Stimulated activated CD4-positive, alpha-beta T cell treated with anti-CD3 and anti-CD28 coated beads, Interleukin-1b, Interleukin-23, amount 100 ng/mL, for 4 hours (primary cell): Measurements from ENCODE around the gene NUTM1.
"Not testable (repeated sequence)": the region's sequence is repeated elsewhere in the genome, so short reads cannot be mapped to it uniquely, and the experiment has no call there.

Source experiments
- DNase-seq, 2 donors: peaks; one replicate each; pipeline ENCODE4 v3.0.0-alpha.2; 2020; ENCODE audit warnings: low read depth in 2 of 2

NUTM1 gene

DNA sequence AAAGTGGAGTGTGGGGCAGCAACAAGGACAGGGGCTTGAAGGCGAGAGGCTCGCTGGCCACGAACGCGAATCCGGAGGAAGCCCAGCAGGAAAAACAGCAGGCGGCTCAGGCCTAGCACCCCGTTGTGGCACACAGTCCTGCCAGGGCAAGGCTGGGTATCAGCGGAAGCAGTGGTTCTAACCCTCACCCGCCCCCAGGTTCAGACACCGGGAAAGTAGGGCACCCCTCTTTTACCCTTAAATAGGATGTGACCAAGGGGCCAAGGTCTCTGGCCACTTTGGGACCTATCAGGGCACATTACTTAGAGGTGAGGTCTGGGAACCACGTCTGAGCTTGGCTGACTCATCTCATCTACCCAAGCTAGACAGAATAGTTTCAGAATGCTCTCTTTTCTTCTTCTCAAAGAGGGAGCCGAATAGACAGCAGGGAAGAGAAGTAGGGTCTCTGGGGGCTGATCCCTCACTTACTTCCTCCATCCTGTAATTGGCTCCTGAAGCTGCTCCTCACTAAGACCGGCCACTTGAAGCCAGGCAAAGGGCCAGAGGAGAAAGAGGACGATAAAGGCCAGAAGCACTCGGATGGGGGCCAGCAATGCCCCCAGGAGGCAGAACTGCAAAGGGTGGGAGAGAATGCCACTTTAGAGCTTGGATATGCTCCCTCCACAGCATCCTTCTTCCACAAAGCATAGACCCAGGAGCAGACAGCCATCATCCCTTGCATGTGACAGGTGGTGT, 22.1 kb downstream of the NUTM1 start:
- no peak for DNase-seq

DNA sequence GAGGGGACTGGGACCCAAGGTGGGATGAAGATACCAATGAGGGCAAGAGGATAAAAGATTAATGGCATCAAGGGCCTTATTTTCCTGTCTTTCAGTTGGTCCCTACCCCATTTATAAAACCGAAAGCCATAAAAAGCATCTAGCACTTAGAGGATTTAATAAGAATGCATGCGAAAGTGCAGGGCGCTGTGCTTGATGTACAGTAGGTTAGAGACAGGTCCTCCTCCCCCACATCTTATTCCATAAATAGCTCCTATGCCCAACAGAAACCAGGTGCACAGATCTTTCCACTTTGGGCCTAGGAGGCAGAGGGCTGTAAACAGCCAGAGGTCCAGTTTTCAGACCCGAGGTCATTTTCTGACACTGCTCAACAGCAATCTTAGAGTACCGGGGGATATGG, 22.7 kb downstream of the NUTM1 start:
- DNase-seq, result no peak

DNA sequence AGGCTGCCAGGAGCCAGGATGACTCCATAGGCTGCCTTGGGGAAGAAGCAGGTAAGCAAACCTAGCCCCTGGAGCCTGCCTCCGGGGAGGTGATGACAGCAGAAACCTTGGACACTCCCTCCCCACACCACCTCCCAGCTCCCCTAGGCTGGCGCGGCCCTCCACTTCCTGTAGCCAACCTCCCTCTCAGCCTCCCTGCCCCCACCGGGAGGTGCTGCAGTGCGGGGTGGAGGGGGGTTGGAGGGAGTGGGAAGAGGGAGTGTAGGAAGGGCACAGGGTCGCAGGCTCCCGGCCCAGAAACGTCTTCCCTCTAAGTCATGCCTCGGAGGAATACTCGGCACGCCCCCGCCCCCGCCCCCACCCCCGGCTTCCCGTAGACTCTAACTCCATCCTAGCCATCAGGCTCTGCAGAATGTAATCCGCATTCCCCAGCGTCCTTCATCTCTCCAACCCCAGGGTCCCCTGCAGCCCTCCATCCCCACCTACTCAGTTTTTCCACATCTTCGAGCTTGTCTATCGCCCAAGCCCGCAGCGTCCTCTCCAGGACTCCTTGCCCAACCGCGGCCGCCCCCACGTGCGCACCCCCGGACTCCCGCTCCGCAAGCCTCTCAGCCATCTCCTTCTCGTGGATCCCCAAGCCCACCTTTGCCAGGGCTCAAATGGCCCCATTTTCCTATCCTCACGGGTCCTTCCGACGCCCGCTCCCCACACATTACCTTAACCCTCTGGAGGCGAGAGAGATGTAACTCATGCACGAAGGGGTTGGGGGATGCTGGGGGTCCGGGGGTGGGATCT, 23.4 kb downstream of the NUTM1 start:
- DNase-seq, result peak; percentile 5 to 22

DNA sequence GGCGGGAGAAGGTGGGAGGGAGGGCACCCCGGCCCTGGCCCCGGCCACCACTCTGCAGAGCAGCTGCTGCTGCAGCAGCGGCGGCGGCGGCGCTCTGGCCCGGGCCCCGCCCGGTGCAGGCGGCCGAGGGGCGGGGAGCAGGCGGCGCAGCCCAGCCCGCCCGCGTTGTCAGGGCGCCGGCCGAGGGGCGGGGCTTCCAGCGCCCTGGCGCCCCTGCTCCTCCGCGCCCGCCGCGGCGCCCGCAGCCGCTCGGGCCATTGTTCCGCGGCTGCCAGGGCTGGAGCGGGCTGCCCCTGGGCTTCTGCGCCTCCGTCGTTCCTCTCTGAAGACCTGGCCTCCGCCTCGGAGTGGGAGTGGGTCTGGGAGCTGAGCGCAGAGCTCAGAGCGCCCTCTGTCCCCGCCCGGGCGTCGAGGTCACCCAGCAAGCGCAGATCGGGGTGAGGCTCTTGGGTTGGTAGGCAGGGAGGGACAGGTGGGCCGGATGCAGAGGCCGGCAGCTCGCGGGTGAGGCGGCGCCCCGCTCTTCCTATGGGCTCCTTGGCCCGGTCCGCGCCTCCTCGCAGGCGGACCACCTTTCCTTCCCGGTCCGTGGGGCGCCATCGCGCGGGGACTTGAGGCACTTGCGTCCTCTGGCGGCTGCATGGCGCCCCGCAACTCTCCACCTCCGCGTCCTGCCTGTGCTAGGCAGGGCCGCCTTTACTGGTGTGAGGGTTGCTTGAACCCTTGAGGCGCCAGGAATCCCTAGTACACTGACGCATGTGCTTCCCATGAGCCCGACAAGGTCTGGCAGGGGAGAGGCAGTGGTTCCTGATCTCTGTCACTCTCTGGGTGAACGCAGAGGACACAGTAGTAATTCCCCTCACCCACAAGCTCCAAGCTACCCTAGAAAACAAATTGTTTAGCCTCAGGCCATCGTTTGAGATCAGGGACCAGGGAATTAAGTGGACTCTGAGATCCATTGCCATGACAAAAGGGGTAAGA, 24.3 kb downstream of the NUTM1 start, which contains the start of gene LPCAT4:
Gene LPCAT4 (minus strand): TSS at position 96 of the 981 bp plus-strand sequence. CDS start 96 bp downstream, outside the sequence.
- peak; percentile 80 to 82 for DNase-seq

DNA sequence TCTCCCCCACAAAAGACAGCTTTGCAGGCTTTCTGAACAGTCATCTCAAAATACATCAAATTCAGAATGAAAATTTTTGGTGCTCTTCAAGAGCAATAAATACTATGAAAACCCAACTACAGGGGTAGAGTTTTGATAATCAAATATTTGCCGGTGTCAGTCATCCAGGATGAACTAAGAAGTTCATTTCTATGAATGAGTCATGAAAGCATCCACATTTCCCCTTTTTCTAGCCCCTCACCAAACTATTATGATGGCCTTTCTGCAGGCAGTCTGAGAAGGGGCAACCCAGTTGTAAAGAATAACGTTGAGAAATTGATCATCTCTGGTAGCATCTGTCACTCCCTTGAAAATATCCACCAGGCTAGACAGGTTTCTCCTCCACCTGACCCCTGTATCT, 27.0 kb downstream of the NUTM1 start:
- no peak for DNase-seq

DNA sequence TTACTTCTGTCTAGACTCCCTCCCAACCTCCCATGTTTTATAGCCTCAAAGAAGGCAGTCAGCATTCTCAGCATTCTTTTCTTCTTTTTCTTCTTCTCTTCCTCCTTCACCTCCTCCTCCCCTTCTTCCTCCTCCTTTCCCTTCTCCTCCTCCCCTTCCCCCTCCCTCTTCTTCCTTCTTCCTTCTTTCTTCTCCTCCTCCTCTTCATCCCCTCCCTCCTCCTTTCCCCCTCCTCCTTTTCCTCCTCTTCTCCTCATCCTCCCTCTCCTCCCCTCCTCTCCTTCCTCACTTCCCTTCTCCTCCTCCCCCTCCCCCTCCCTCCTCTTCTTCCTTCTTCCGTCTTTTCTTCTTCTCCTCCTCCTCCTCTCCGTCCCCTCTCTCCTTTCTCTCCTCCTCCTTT, 27.5 kb downstream of the NUTM1 start:
- no peak for DNase-seq

DNA sequence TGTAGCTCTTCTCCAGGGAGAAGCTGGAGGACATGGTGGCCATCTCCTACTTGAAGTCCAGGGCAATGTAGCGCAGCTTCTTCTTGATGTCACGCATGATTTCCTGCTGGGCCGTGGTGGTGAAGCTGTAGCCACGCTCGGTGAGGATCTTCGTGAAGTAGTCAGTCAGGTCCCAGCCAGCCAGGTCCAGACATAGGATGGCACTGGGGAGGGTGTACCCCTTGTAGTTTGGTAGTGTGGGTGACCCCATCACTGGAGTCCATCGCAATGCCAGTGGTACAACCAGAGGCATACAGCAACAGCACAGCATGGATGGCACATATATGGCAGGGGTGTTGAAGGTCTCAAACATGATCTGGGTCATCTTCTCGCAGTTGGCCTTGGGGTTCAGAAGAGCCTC, 30.8 kb downstream of the NUTM1 start:
- no peak for DNase-seq

DNA sequence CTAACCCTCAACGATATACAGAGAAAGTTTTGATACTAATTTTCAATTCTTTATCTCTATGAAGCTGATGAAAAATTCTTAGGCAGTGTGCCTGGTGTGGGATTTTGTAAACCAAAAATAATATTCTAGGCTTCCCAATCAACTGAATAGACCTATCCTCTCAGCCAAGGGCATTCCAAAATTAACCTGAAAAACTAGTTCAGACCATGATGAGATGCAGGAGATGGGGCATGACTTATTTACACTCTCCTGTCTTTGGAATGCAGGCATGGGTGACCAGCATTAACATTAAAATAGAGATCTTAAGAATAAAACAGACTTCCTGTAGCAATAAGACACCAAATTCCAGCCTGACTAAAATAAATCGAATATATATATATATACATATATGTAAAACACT, 31.7 kb downstream of the NUTM1 start:
- no peak for DNase-seq

DNA sequence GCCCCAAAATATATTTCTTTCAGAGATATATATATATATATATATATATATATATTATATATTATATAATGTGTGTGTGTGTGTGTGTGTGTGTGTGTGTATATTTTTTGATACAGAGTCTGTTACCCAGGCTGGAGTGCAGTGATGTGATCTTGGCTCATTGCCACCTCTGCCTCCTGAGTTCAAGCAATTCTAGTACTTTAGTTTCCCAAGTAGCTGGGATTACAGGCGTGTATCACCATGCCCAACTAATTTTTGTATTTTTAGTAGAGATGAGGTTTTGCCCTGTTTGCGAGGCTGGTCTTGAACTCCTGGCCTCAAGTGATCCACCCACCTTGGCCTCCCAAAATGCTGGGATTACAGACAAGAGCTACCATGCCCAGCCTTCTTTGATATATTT, 32.4 kb downstream of the NUTM1 start:
- not testable (repeated sequence) for DNase-seq

DNA sequence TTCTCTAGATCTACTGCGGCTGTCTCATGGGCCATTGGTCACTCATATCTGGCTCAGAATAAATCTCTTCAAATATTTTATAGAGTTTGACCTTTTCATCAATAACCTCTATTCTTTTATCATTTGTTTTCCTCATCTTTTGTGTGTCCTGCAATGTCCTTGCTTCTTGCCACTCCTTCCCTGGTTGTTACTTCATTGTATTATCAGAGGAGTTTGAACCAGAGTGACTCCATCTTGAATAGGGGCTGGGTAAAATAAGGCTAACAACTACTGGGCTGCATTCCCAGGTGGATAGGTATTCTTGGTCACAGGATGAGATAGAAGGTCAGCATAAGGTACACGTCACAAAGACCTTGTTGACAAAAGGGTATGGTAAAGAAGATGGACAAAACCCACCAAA, 33.7 kb downstream of the NUTM1 start:
- no peak for DNase-seq

DNA sequence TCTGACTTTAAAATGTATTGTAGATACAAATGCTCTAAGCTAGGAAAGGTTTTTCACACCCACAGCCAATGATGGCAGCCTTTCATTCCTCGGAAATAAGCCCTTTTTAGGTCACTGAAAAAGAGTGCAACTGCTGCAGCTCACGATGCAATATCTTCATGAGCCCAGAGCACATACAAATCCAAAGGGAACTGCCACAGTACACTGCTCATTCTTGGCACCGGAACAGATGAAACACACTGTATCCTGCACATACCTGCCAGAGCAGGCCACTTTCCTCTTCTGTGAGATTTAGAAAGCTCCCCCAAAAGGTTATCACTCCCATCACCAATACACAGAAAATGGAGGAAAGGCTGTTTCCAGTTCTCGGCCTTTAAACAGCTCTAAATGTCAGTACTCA, 37.4 kb downstream of the NUTM1 start:
- DNase-seq, result not testable (repeated sequence)

DNA sequence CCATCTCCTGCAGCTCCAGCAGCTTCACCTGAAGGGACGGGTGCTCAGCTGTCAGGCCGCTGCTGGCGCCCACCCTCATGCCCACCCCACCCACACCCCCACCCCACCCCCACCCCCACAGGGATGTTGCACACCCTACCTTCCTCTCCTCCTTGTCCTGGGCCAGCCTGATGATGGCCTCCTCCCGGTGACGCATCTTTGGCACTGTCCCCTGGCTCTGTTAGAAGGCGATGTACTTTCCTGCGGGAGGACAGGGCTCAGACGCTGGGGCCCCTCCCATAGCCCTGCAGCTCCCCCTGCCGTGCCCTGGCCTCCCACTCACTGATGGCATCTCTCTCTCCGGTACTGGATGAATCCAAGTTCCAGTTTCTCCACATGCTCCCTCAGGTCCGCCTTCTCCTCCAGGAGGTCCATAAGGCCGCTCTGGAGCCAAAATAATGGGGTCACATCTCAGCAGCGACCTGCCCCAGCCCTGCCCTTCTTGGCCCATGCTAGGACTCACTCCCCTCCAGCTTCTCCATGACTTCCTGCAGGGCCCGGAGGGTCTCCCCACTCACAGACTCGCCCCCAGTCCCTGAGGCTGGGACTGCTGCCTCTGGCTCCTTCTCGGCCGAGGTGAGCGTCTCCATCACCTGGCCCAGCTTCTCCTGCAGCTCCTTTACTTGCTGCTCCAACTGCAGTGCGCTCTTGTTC, 38.9 kb downstream of the NUTM1 start:
- DNase-seq, result not testable (repeated sequence)

DNA sequence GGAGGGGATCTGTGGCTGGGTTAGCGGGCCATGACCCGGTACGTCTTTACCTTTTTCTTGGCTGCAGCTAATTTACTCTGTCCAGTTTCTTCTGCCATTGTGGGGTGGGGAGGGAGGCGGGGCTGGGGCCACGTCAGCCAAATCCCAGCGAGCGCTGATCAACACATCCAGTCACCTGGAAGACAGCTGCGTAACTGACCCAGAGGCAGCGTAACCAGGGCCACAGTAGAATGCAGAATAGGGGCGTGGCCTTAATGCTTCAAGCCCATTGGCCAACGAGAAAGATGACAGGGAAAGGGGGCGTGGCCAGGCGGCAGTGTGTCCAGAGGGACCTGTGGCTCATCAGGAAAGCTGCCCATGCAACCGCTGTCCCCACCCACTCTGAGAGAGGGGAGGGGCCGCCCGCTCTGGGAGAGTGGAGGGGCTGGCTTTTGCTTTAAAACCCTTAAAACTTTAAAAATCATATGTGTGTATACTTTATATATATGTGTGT, 46.5 kb downstream of the NUTM1 start:
- not testable (repeated sequence) for DNase-seq

DNA sequence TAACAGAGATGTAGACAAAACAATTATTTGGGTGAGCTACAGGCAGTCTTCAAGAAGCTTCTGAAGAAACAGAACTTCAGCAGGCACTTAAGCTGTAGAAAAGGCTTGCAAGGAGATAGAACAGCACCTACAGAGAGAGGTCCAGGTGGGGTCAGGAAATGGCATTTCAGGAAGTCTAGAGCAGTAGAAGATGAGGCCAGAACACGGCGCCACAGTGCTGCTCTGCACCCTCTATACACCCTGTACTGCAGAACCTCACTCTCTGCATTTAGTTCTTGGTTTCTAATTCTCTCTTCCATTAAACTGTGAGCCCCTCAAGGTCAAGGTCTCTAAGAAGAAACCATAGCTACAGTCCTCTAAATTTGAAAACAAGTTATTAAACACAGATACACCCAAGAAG, 49.9 kb downstream of the NUTM1 start:
- not testable (repeated sequence) for DNase-seq

DNA sequence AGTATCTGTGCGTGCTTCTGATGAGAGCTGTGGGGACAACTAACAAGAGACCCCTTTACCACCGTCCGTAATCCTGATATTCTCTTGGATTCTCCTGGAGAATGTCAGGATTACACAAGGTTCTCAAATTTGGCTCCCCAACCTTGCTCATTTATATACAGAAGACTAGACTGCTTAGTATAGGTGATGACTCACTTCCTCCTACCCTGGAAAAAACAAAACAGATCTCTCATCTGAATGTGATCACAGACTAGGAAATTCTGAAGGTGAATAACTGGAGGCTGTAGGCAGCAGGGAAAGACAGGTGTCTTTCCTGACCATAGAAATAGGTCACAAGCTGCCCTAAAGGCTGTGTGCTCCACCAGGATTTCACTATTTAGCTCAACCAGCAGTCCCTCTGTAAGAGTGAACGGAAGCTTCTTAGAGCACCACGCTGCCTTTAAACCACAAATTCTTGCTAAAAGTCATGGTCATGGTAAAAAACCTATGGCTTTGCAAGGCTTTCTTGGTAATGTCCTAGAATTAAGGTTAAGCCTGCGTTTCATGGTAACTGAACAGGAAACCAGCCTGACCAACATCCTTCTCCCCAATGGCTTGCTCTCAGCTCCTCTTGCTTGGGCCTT, 54.6 kb downstream of the NUTM1 start:
- not testable (repeated sequence) for DNase-seq

DNA sequence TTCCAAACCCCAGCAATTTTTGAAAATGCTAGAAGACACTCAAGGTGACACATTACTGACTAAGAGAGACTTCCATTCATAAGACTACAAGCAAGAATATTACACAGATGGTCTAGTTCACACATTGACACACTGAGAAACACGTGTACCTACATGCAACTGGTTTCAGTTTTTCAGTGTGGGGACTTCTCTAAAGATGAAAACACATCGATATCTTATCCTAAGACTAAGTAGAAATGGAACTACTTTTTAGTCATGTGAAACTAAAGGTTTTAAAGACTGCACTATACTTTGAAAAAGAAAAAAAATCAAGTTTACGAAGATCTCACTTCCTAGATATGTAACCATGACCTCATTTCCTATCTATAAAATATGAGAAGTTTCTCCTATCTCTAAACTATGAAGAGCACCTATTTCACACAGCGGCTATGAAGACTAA, 60.1 kb downstream of the NUTM1 start:
- not testable (repeated sequence) for DNase-seq

DNA sequence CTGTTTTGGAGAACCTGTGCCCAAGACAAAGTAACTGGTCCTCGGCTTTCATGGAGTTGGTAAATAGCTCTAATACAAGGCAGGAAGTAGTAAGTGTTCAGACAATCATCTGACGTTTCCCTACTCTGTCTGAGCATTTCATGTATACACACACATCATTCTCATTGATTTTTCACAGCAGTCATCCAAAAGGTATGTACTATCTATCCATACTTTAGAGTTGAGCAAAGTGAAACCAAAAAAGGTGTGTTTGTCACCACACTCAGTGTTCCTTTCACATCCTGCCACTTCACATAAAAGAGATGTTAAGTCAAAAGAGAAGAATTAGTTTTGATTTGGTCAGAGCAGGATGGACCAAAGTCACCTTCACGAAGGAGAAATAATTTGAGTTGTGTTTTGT, 60.8 kb downstream of the NUTM1 start:
- DNase-seq, result not testable (repeated sequence)
